Urinary bladder (tissue), 4 donors: ENCODE data around the gene DUOX2. TPM values are rescaled to one million over a fixed set of nuclear protein-coding genes. Genes with fewer than 3 reads are reported as not detected.
A peak's percentile ranks its signal among the peaks of the same experiment; 100 is the strongest.

Source experiments
- DNase-seq: peaks from one replicate; pipeline ENCODE4 v3.0.0-alpha.2; 2015; ENCODE audit errors: extremely low spot score
- H3K27ac ChIP-seq: one replicate; pipeline ENCODE4 v1.5.1; 2013; ENCODE audit warnings: low read depth, mild to moderate bottlenecking, moderate library complexity
- H3K36me3 ChIP-seq: one replicate; pipeline ENCODE4 v1.6.1; 2013; ENCODE audit warnings: mild to moderate bottlenecking, moderate library complexity; ENCODE audit not compliant: insufficient read depth
- H3K4me1 ChIP-seq: one replicate; pipeline ENCODE4 v1.6.1; 2013; ENCODE audit warnings: mild to moderate bottlenecking, moderate library complexity; ENCODE audit not compliant: insufficient read depth
- H3K4me3 ChIP-seq: one replicate; pipeline ENCODE4 v1.5.1; 2013; ENCODE audit warnings: low read depth, low read length
- WGBS: extraction: QIAGEN DNeasy Blood & Tissue Kit; methylation state at CpG from one replicate; pipeline ENCODE4 v1.1.7; 2013; 5-methylcytosine and 5-hydroxymethylcytosine counted together
- polyA plus RNA-seq: library from polyadenylated mRNA; stranded (reverse); fragments of 200-250 nt; gene quantifications from one replicate; pipeline ENCODE4 v1.2.3, GENCODE V29; 2013
- total RNA-seq: library from RNA; depleted of rRNA; stranded (reverse); fragments of >200 nt; gene quantifications from one replicate; pipeline ENCODE4 v1.2.3, GENCODE V29; 2014
- donor health status: healthy with polysubstance abuse.
- donor health status: healthy.

DUOX2 gene
- 1.5 TPM for total RNA-seq
- polyA plus RNA-seq: 2.4 TPM

GRCh38 chr15:45114076-45114750 is at the start of gene DUOX2, which contains the start of gene DUOXA2:
TSS of gene DUOX2 (minus strand) at chr15:45114172. CDS start at chr15:45113411, 761 bp downstream.
TSS of gene DUOXA2 (plus strand) at chr15:45114326. CDS start at chr15:45114606, 280 bp downstream.
- Histone ChIP-seq H3K36me3 (no peaks in the 10 kb centered on the region), H3K4me1 (no peaks in the 10 kb centered on the region), H3K4me3 (peak within 1 kb of the TSS; percentile 20), H3K27ac (no peak within 1 kb of the TSS)
- DNase-seq: no peak
- WGBS: 2% methylated on average over 42 of the region's 42 CpGs

- no peak for DNase-seq
- no peaks in the 10 kb centered on the region for H3K36me3 ChIP-seq
- H3K4me3 ChIP-seq: no peak overlapping the region
- WGBS: 84% methylated on average over 9 of the region's 9 CpGs
- no peak overlapping the region for H3K27ac ChIP-seq
- H3K4me1 ChIP-seq: no peaks in the 10 kb centered on the region
These were observed 49.5 kb upstream of the DUOX2 start for GRCh38 chr15:45163508-45163856.

GRCh38 chr15:45162771-45163507 is 49.0 kb upstream of the DUOX2 start:
- Histone ChIP-seq H3K27ac (no peak overlapping the region), H3K4me3 (no peak overlapping the region), H3K4me1 (no peaks in the 10 kb centered on the region), H3K36me3 (no peaks in the 10 kb centered on the region)
- WGBS: 8% methylated on average over 7 of the region's 7 CpGs
- DNase-seq: peak; percentile 50

GRCh38 chr15:45161666-45162065 is 47.7 kb upstream of the DUOX2 start:
- Histone ChIP-seq H3K4me3 (no peak overlapping the region), H3K4me1 (no peaks in the 10 kb centered on the region), H3K27ac (no peak overlapping the region), H3K36me3 (no peaks in the 10 kb centered on the region)
- no peak for DNase-seq
- 91% methylated on average over 14 of the region's 14 CpGs for WGBS

- Histone ChIP-seq H3K4me3 (no peak overlapping the region), H3K36me3 (no peaks in the 10 kb centered on the region), H3K4me1 (no peaks in the 10 kb centered on the region), H3K27ac (no peak overlapping the region)
- WGBS: 70% methylated on average over 1 of the region's 1 CpG
- no peak for DNase-seq
These were observed 44.0 kb upstream of the DUOX2 start for GRCh38 chr15:45157974-45158373.

GRCh38 chr15:45156744-45157455 is 42.9 kb upstream of the DUOX2 start:
- no peak for DNase-seq
- Histone ChIP-seq H3K4me3 (no peak overlapping the region), H3K4me1 (no peaks in the 10 kb centered on the region), H3K27ac (peak overlapping the region; percentile 41), H3K36me3 (no peaks in the 10 kb centered on the region)
- WGBS: 73% methylated on average over 7 of the region's 7 CpGs

GRCh38 chr15:45155739-45156138 is 41.8 kb upstream of the DUOX2 start:
- Histone ChIP-seq H3K36me3 (no peaks in the 10 kb centered on the region), H3K4me3 (no peak overlapping the region), H3K27ac (no peak overlapping the region), H3K4me1 (no peaks in the 10 kb centered on the region)
- no peak for DNase-seq
- 85% methylated on average over 8 of the region's 8 CpGs for whole genome bisulfite sequencing

GRCh38 chr15:45151998-45152828 is 38.2 kb upstream of the DUOX2 start:
- no peaks in the 10 kb centered on the region for H3K36me3 ChIP-seq
- no peak for DNase-seq
- 95% methylated on average over 36 of the region's 36 CpGs for WGBS
- H3K4me1 ChIP-seq: no peaks in the 10 kb centered on the region
- no peak overlapping the region for H3K4me3 ChIP-seq
- H3K27ac ChIP-seq: no peak overlapping the region

- H3K4me3 ChIP-seq: no peak overlapping the region
- no peaks in the 10 kb centered on the region for H3K36me3 ChIP-seq
- no peaks in the 10 kb centered on the region for H3K4me1 ChIP-seq
- WGBS: 89% methylated on average over 6 of the region's 6 CpGs
- H3K27ac ChIP-seq: no peak overlapping the region
- DNase-seq: no peak
These were observed 37.0 kb upstream of the DUOX2 start for GRCh38 chr15:45150997-45151396.

GRCh38 chr15:45150481-45150880 is 36.5 kb upstream of the DUOX2 start:
- WGBS: 79% methylated on average over 6 of the region's 6 CpGs
- Histone ChIP-seq H3K4me1 (no peaks in the 10 kb centered on the region), H3K36me3 (no peaks in the 10 kb centered on the region), H3K4me3 (no peak overlapping the region), H3K27ac (no peak overlapping the region)
- DNase-seq: no peak

GRCh38 chr15:45149060-45149459 is 35.1 kb upstream of the DUOX2 start:
- Histone ChIP-seq H3K4me1 (no peaks in the 10 kb centered on the region), H3K4me3 (no peak overlapping the region), H3K36me3 (no peaks in the 10 kb centered on the region), H3K27ac (no peak overlapping the region)
- no peak for DNase-seq
- WGBS: 89% methylated on average over 1 of the region's 1 CpG

- Histone ChIP-seq H3K36me3 (no peaks in the 10 kb centered on the region), H3K27ac (no peak overlapping the region), H3K4me3 (no peak overlapping the region), H3K4me1 (no peaks in the 10 kb centered on the region)
- no peak for DNase-seq
- WGBS: 82% methylated on average over 12 of the region's 12 CpGs
These were observed 34.4 kb upstream of the DUOX2 start for GRCh38 chr15:45148076-45149059.
